HG02938 (cell line): ENCODE results near the gene CDKN2AIPNL.
A peak's percentile ranks its signal among the peaks of the same experiment; 100 is the strongest.
"Not testable (repeated sequence)": the region's sequence is repeated elsewhere in the genome, so short reads cannot be mapped to it uniquely, and the experiment has no call there.

Experiments
- ATAC-seq: cut with Tn5 transposase; IDR thresholded peaks from one replicate; pipeline ENCODE4 v1.9.1; 2021; ENCODE audit warnings: mild to moderate bottlenecking, moderate library complexity; ENCODE audit not compliant: unreplicated experiment

Gene CDKN2AIPNL

GRCh38 chr5:134438721-134439123 lies 27.0 kb upstream of the CDKN2AIPNL start:
- ATAC-seq, result no peak

- ATAC-seq, result no peak
Measured at GRCh38 chr5:134437847-134438581, 26.3 kb upstream of the CDKN2AIPNL start.

GRCh38 chr5:134437340-134437846 lies 25.7 kb upstream of the CDKN2AIPNL start:
- peak; percentile 7 for ATAC-seq

- peak; percentile 89 for ATAC-seq
Measured at GRCh38 chr5:134436523-134437339, 25.1 kb upstream of the CDKN2AIPNL start.

- no peak for ATAC-seq
Measured at GRCh38 chr5:134435560-134435959, 23.9 kb upstream of the CDKN2AIPNL start.

- no peak for ATAC-seq
Measured at GRCh38 chr5:134432677-134433359, 21.1 kb upstream of the CDKN2AIPNL start.

GRCh38 chr5:134432174-134432573 lies 20.5 kb upstream of the CDKN2AIPNL start:
- no peak for ATAC-seq

GRCh38 chr5:134430001-134430569 lies 18.4 kb upstream of the CDKN2AIPNL start:
- no peak for ATAC-seq

DNA sequence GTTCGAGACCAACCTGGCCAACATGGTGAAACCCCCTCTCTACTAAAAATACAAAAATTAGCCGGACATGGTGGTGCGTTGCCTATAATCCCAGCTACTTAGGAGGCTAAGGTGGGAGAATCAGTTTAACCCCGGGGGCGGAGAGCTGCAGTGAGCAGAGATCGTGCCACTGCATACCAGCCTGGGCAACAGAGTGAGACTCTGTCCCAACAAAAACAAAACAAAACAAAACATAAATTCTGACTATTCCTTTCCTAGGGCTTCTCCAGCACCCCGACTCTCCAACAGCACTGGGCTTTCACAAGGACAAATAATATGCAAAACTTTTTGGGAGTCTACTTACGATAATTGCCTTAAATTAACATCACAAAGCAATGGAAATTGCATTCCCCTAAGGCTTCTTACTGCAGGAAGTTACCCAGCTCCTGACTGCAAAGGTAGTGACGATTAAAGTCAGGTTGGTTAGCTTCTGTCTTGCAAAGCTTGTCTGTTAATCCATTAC lies 15.9 kb upstream of the CDKN2AIPNL start:
- ATAC-seq, result no peak

GRCh38 chr5:134426361-134426760 lies 14.7 kb upstream of the CDKN2AIPNL start:
- ATAC-seq, result no peak

- ATAC-seq, result no peak
Measured at GRCh38 chr5:134423376-134423775, 11.7 kb upstream of the CDKN2AIPNL start.

DNA sequence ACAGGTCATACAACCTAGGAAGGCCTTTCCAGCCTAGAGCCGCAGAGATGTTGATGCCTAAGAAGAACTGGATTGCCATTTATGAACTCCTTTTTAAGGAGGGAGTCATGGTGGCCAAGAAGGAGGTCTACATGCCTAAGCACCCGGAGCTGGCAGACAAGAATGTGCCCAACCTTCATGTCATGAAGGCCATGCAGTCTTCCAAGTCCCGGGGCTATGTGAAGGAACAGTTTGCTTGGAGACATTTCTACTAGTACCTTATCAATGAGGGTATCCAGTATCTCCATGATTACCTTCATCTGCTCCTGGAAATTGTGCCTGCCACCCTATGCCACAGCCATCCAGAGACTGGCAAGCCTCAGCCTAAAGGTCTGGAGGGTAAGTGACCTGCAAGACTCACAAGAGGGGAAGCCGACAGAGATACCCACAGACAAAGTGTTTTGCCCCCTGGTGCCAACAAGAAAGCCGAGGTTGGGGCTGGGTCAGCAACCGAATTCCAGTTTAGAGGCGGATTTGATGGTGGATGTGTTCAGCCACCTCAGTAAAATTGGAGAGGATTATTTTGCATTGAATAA lies 11.2 kb upstream of the CDKN2AIPNL start:
- no peak for ATAC-seq

GRCh38 chr5:134421038-134421437 lies 9.4 kb upstream of the CDKN2AIPNL start:
- ATAC-seq, result not testable (repeated sequence)

GRCh38 chr5:134420343-134420742 lies 8.7 kb upstream of the CDKN2AIPNL start:
- ATAC-seq, result no peak

DNA sequence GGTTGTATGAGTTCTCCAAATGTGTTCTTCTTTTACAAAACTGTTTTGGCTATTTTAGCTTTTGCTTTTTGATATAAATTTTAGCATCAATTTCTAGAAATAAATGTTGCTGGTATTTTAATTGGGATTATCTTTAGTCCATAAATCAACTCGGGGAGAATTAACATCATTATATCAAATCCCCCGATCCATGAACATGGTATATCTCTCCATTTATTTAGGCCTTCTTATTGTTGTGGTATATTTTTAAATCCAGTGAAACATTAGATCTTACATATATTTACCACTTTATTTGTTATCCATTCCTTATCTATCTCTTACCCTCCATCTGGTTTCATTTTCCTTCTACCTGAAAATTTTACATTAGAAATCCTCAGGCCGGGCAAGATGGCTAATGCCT lies 7.3 kb upstream of the CDKN2AIPNL start:
- no peak for ATAC-seq

DNA sequence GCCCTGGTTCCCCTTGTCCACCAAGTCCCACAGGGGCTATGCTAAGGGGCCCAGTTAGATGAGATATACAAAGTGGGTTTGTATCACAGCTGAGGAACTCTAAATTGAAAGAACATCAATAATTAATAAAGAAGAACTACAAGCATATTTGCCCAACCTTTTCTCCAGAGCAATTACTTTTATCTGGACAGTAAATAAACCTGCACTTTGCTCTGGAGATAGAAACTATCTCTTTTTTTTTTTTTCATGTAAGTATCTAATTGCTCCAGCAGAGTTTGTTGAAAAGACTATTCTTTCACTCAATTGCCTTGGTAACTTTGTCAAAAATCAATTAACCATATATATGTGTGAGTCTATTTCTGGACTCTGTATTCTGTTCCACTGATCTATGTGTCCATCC lies 6.0 kb upstream of the CDKN2AIPNL start:
- no peak for ATAC-seq

- no peak for ATAC-seq
Measured at GRCh38 chr5:134413046-134413445, 1.4 kb upstream of the CDKN2AIPNL start.

GRCh38 chr5:134411228-134411545 lies 494 bp downstream of the CDKN2AIPNL start:
- ATAC-seq, result no peak

- ATAC-seq, result no peak
Measured at GRCh38 chr5:134410822-134411221, 859 bp downstream of the CDKN2AIPNL start.

- ATAC-seq, result no peak
Measured at GRCh38 chr5:134409321-134409720, 2.4 kb downstream of the CDKN2AIPNL start.

DNA sequence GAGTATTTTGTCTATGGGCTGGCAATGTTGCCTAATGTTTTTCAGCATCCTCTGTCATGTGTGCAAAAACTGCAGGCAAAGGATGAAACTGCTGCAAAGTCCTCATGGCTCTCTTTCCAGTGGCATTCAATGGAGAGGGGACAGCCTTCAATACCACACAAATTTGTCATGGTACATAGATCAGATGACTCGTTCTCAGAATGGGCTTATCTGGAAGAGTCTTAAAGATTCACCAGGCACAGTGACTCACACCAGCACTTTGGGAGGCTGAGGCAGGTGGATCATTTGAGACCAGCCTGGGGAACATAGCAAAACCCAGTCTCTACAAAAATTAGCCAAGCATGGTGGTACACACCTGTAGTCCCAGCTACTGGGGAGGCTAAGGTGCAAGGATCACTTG lies 5.3 kb downstream of the CDKN2AIPNL start:
- no peak for ATAC-seq
